Activated naive CD4-positive, alpha-beta T cell treated with anti-CD3 and anti-CD28 coated beads, Interleukin-2, amount 50 U/mL, for 72 hours (primary cell): Measurements from ENCODE around the gene AKNA. TPM values are rescaled to one million over a fixed set of nuclear protein-coding genes. Genes with fewer than 3 reads are reported as not detected.
A peak's percentile ranks its signal among the peaks of the same experiment; 100 is the strongest.

Experiments used
- ATAC-seq, 2 donors: fragments of 150-1000 bp; cut with Tn5 transposase; 2 replicates each; pipeline ENCODE4 v1.10.0; 2021; ENCODE audit warnings: mild to moderate bottlenecking in 2 of 2, moderate library complexity in 2 of 2
- DNase-seq, 2 donors: peaks; one replicate each; pipeline ENCODE4 v3.0.0; 2021 to 2022; ENCODE audit warnings: low spot score in 2 of 2
- H3K27ac Mint-ChIP-seq, 2 donors: one replicate each; pipeline ENCODE4 v1.8.0; 2022; ENCODE audit warnings: mild to moderate bottlenecking in 2 of 2, mixed read lengths in 2 of 2
- H3K36me3 Mint-ChIP-seq, 2 donors: one replicate each; pipeline ENCODE4 v1.8.0; 2022; ENCODE audit warnings: mixed read lengths in 2 of 2
- H3K9me3 Mint-ChIP-seq, 2 donors: one replicate each; pipeline ENCODE4 v1.8.0; 2022; ENCODE audit warnings: mixed read lengths in 2 of 2
- total RNA-seq, 2 donors: library from RNA; stranded (reverse); gene quantifications; one replicate each; pipeline ENCODE4 v1.2.3, GENCODE V29; 2022

AKNA gene
- total RNA-seq, 2 donors from 2014 or later: 165 to 174 TPM

DNA sequence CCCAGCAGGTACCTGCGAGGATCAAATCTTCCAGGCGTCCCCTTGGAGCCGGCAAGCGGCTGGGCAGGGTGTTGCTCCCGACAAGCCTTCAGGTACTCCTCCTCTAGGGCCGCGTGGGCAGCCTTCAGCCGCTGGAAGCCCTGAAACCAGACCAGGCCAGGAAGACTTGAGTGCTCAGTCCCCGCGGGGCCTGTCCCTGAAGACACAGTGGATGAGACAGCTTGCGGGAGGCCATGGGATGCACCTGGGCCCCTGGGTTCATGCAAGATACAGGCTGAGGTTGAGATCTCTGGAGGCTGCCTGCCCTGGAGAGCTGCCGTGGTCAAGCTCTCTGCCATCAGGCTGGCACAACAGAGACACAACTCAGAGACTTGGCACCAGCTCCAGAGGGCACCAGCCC lies 25.4 kb downstream of the AKNA start:
- peaks cover 52 to 60% of the 10 kb centered on the region in 2 donors for H3K36me3 Mint-ChIP-seq

DNA sequence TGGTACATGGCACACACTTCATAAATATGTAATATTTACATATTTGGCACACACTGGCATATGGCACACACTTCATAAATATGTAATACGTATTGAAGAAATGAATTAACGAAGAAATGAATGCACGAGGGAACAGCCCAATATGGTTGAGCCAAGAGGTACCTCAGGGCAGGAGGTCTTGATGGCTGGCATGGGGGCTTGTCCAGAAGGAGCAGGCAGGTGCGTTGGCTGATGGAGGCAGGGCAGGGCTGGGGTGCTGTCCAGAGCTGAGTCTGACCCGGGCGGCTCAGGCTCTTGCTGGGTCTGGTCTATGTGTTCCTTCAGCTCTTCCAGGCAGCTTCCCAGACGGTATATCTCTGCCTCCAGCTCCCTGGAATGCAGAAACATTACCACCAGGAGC lies 26.2 kb downstream of the AKNA start:
- no peaks in the 10 kb centered on the region for H3K9me3 Mint-ChIP-seq
- DNase-seq: no peak
- H3K36me3 Mint-ChIP-seq: peaks cover 58 to 62% of the 10 kb centered on the region in 2 donors
- no peak for ATAC-seq
- peak overlapping the region; percentile 95 to 96 for H3K27ac Mint-ChIP-seq

More for the DNA sequence above, 25.4 kb downstream of the AKNA start:
- Mint-ChIP-seq H3K9me3 (no peaks in the 10 kb centered on the region), H3K27ac (peak overlapping the region; percentile 92 to 96)
- ATAC-seq: no peak
- no peak for DNase-seq

DNA sequence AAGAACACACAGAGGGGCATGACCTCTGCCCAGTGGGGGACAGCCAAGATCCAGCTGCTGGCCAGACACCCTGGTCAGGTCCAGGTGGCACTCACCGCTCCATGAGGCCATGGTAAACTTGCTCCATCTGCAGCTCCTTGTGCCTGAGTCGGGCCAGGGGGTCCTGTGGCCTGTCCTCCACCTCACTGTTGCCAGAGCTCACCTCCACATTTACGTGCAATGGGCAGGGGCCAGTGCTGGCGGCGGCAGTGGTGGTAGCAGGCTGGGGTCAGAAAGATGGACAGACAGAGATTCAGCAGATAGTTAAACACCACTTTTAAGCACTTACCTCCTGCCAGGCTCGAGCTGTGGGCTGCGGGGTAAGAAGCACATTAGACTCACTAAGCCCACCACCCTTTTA lies 28.0 kb downstream of the AKNA start:
- Mint-ChIP-seq H3K36me3 (peaks cover 47 to 61% of the 10 kb centered on the region in 2 donors), H3K27ac (peak overlapping the region; percentile 95 to 96), H3K9me3 (no peaks in the 10 kb centered on the region)
- ATAC-seq: no peak
- no peak for DNase-seq

DNA sequence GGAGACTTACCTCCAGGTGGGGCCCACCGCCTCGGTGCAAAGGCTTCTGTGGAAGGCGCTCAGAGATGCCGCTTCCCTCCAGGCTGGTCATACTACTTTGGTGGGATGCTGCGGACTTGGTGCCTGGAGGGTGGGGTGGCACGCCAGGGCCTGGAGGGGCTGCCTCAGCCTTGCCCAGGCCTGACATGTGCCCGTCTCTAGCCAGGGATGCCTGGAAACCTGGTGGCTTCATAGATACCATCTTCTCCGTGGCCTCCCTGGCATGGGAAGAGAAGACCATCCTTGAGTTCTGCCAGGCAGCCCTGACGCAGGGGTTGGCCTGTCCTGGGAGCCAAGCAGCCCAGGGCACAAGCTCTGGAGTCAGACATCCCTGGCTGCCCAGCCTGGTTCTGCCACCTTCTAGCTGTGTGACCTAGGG lies 29.9 kb downstream of the AKNA start:
- ATAC-seq: no peak
- Mint-ChIP-seq H3K27ac (peak overlapping the region; percentile 2 to 96), H3K36me3 (peaks cover 28 to 44% of the 10 kb centered on the region in 2 donors)

DNA sequence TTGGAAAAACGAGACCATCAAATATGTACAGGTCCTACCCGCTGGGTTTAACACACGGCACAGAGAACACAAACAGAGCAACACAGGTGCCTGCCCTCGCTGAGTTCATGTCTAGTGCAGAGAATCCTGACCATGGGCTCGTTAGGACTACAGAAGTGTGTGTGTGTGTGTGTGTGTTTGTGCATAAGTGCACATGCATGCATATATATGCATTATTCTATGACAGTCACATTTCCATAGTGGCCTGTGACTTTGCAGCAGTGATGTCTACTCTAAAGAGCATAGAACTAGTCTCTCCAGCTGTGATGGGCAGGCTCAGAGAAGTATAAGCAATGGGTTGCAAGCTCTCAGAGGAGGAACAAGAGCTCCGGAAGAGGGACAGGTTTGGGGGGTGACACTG lies 30.4 kb downstream of the AKNA start:
- Mint-ChIP-seq H3K36me3 (peaks cover 25 to 41% of the 10 kb centered on the region in 2 donors), H3K9me3 (no peaks in the 10 kb centered on the region), H3K27ac (peak overlapping the region; percentile 70 to 96)
- ATAC-seq (no peak), DNase-seq (no peak)

More for the DNA sequence above, 29.9 kb downstream of the AKNA start:
- DNase-seq: no peak
- H3K9me3 Mint-ChIP-seq: no peaks in the 10 kb centered on the region

DNA sequence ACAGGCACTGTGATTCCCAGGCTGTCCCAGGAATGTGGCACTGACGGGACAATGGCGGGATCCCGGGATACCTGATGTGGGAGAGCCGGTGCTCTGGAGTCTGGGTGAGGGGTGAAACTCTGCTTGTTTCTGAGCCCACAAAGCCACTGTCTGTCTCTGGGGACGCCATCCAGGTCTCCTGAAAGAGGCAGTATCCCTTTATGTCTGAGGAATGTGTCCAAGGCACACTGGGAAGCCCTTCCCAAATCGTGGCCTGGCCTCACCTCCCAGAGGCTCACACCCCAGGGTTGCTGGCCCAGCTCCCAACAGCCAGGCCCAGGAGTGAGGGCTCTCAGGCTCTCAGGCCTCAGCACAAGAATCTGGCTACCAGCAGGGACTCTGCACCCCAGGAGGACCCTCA lies 31.0 kb downstream of the AKNA start:
- Mint-ChIP-seq H3K27ac (peak overlapping the region; percentile 70 to 96), H3K9me3 (no peaks in the 10 kb centered on the region), H3K36me3 (peaks cover 30 to 41% of the 10 kb centered on the region in 2 donors)
- no peak for ATAC-seq
- no peak for DNase-seq

DNA sequence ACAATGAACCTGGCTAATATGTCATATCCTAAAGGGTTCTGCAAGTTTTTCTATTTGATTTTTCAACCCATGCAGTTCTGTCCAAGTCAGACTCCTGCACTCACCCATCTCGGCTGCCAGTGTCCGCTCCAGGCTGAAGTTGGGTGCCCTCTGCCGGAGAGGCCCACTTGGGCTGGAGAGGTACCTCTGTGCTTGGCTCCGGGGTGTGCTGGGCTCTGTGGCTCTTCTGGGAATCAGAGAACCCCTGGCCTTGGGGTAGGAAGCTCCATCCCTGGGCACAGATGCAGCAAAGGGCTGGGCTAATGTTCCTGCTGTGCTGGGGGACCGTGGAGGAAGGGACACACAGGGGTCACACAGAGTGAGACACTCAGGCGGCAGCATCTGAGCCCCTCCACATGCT lies 32.0 kb downstream of the AKNA start:
- ATAC-seq (no peak), DNase-seq (no peak)
- no peaks in the 10 kb centered on the region for H3K9me3 Mint-ChIP-seq
- H3K27ac Mint-ChIP-seq: peak overlapping the region; percentile 24 to 96
- H3K36me3 Mint-ChIP-seq: peaks cover 25 to 33% of the 10 kb centered on the region in 2 donors

DNA sequence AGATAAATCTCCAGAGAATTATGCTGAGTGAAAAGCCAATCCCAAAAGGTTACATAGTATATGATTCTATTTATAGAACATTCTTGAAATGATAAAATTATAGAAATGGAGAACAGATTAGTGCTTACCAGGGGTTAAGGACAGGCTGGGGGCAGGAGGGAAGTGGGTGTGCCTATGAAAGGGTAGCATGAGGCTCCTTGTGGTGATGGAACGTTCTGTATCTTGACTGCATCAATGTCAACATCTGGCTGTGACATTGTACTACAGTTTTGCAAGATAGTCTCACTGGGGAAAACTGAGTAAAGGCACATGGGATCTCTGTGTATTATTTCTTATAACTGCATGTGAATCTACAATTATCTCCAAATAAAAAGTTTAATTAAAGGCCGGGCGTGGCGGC lies 35.9 kb downstream of the AKNA start:
- Mint-ChIP-seq H3K27ac (peak overlapping the region in 1 of 2 donors; percentile 53), H3K36me3 (peaks cover 29 to 40% of the 10 kb centered on the region in 2 donors), H3K9me3 (no peaks in the 10 kb centered on the region)
- DNase-seq: no peak
- no peak for ATAC-seq

DNA sequence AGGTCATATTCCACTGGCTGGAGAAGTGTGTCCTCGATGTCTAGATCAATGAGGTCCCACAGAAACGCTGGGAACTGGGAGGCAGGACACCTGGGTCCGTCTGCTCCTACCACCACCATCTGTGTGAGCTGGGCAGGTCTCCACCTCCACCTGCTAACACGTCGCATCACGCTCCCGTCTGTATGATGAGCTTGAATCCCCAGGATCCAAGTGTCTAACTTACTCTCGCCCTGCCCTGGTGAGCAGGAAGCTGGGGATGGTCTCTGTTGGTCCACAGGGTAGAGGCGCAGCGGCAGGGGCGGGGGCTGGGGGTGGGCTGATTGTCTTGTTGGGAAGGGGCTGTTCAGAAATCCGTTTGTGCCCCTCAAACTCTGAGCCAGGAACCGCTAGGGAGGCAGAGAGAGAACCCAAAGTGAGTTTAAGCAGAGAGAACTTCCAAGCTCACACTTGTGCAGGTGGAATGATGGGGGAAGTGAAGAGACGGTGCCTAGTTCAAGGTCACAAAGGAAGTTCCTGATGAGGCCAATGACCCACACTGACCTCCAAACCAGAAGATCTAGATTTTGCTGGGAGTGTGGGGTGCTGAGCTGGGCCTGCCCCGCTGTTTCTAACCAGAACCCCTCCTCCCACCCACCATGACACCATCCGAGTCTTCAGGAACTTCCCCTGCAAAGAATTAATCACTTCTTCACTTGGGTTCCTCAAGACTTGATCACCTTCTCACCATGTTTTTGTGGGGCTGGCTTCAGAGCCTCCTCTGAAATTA lies 37.0 kb downstream of the AKNA start:
- peak in 1 of 2 donors; percentile 9 for ATAC-seq
- Mint-ChIP-seq H3K27ac (peak overlapping the region; percentile 91 to 97), H3K36me3 (peaks cover 27 to 40% of the 10 kb centered on the region in 2 donors), H3K9me3 (no peaks in the 10 kb centered on the region)
- DNase-seq: no peak

DNA sequence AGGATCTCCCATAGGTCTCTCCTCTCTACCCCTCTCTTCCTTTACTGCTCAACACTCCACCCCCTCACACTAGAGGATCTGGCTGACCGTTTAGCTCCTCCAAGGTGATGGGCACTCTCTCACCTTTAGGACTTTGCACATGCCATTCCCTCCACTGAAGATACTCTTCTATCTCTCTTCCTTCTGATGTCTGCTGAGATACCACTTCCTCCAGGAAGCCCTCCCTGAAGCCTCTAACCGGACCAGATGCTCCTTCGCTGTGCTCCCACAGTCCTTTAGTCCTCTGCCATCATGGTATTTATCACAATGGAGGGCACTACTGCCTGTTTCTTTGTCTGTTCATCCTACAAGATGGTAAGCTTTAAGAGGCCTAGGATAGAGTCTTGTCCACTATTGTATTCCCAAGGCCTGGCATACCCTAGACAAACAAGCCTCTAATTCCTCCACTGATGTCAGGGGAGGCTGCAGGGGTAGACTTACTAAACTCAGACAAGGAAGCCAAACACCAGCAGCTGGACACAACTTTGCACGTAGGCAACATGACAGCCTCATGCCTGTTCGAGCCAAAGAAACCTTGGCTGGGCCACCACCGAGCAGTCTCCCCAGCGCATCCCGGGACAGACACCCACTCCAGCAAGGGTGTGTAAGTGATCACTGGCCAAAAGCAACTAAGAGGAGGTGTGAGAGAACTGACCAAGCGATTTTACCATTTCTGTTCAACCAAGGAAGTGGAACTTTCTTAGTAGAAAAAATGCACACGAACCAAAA lies 37.9 kb downstream of the AKNA start:
- DNase-seq (no peak), ATAC-seq (peak; percentile 0 to 4)
- Mint-ChIP-seq H3K27ac (peak overlapping the region; percentile 91 to 97), H3K9me3 (no peaks in the 10 kb centered on the region), H3K36me3 (peaks cover 27 to 46% of the 10 kb centered on the region in 2 donors)

DNA sequence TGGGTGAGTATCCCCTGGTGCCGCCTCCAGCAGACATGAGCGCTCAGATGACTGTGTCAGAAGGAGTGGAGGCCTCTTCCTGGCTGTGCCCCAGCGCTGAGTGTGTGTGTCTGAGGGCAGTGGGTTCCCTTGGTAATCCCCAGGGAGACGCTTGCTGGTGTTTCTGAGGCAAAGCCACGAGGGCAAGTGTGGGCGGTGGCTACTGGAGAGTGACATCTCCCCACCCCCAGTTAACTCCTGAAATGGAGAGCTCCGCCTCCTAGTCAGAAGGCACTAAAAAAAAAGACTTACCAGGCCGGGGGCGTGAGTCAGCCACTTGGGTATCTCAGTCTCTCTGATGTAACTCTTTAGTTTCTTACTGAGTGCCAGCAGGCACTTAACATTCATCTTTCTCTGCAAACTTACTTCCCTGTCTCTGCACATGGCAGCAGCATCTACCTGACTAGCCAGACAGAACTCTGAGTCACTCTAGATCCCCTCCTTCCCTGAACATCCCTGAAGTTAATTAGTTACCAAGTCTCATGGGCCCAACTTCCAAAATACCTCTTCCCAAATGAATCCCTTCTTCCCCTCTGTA lies 38.8 kb downstream of the AKNA start:
- ATAC-seq: peak; percentile 91 to 92
- peaks cover 29 to 53% of the 10 kb centered on the region in 2 donors for H3K36me3 Mint-ChIP-seq
- peak; percentile 77 to 97 for DNase-seq
- no peaks in the 10 kb centered on the region for H3K9me3 Mint-ChIP-seq
- peak overlapping the region; percentile 91 to 97 for H3K27ac Mint-ChIP-seq

DNA sequence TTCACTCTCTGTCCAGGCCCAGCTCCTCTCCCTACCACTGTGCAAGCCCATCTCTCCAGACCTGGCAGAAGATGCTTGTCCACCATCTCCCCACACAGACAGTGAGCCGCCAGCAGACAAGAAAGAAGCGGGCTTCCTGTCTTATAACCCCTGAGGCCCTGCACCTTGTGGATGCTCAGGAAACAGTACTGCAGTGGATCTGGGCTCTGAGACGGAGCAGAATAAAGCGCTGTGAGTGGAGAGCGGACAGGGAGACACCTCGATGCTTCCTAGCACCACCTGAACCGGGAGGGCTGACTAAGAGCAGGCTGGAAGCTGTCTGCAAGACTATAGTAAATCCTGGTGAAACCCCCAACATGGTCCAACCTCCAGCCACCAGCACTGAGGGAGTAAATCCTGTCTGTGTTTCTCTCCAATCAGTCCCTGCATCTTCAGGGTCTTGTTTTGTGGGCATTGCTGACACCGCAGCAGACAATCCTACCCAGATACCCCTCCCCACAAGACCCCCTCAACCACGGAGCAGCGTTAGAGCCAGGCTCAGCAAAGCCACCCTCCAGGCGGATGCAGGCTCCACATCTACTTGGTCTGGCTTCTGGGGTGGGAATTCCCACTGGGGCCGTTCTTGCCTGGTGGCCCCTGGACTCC lies 39.4 kb downstream of the AKNA start:
- ATAC-seq: no peak
- DNase-seq: no peak
- Mint-ChIP-seq H3K27ac (peak overlapping the region; percentile 91 to 97), H3K9me3 (no peaks in the 10 kb centered on the region), H3K36me3 (peaks cover 34 to 58% of the 10 kb centered on the region in 2 donors)

DNA sequence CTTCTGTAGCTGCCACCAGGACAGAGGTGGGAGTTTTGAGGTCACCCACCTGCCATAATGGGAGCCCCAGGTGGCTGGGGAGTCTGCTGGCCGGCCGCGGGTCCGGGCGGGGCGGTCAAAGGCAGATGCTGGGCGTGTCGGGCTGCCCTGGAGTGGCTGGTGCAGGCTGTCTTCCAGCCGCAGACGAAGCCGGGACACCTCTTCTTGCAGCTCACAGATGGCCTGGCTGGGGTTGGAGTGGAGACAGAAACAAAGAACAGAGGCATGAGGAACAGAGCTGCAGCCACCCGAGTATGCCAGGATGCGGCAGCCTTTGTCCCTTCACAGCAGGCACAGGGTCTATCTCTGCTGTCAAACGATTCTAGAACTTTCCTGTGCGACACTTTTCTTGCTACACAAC lies 40.1 kb downstream of the AKNA start:
- DNase-seq: no peak
- ATAC-seq: no peak
- Mint-ChIP-seq H3K27ac (peak overlapping the region; percentile 32 to 91), H3K36me3 (peaks cover 34 to 65% of the 10 kb centered on the region in 2 donors), H3K9me3 (no peaks in the 10 kb centered on the region)

DNA sequence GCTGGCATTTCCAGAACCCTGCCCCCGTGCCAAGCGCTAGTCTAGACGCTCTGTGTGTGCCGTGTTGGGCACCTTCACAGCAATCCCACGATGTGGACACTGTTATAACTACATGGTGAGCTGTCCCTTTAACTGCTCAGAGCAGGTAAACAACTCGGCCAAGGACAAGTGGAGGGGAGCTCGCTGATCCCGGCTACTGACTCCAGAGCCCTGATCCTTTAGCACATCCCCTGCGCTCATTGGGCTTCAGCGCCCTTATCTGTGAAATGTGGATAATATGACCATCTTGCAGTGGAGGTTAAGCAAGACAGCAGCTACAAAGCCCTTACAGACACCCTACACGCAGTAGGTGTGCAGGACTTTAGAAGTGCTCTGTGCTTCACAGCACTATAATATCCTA lies 41.6 kb downstream of the AKNA start:
- H3K9me3 Mint-ChIP-seq: no peaks in the 10 kb centered on the region
- H3K27ac Mint-ChIP-seq: peak overlapping the region in 1 of 2 donors; percentile 91
- ATAC-seq: no peak
- peaks cover 41 to 59% of the 10 kb centered on the region in 2 donors for H3K36me3 Mint-ChIP-seq
- no peak for DNase-seq

DNA sequence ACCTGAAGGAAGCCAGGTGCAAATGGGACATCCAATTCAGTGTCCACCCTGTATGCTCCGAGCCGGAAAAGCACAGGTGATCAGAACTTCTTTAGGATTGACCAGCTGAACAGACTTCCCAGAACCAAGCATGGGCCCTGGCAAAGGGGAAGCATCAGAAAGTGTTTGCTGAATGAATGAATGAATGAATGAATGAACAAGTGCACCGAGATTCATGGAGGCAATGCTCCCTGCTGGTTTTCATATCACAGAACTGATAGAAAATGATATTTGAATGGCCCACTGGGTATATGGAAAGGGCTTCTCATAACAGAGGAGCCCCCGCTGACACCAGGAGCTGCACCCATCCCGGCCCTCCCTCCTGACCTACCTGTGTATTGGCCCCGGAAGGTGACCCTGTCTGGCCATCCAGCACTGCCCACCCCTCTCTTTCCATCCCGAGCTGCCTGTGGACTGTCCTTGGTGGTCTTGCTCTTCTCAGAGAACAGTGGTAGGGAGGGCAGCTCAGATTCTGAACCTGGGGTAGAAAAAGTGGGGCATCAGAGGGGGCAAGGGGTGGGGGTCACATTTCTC lies 42.2 kb downstream of the AKNA start:
- peaks cover 40 to 53% of the 10 kb centered on the region in 2 donors for H3K36me3 Mint-ChIP-seq
- ATAC-seq (no peak), DNase-seq (no peak)
- H3K9me3 Mint-ChIP-seq: no peaks in the 10 kb centered on the region
- peak overlapping the region in 1 of 2 donors; percentile 91 for H3K27ac Mint-ChIP-seq

DNA sequence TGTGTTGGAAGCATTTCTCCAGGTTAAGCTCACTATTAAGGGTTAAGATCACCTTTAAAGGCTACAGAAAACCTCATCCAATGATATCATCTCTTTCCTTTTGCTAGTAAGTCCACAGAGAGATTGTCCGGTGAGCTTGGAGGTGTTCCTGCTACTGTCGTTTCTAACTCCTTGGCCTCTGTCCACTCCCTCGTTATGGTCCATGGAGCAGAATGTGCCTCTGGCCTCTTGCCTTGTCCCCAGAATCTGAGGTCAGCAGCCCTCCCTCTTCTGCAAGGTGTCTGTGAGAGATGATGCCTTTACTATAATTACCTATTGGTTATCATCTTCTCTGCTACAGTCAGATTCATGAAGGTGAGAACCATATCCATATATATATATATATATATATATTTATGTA lies 43.1 kb downstream of the AKNA start:
- peak overlapping the region in 1 of 2 donors; percentile 91 for H3K27ac Mint-ChIP-seq
- H3K9me3 Mint-ChIP-seq: no peaks in the 10 kb centered on the region
- peaks cover 32 to 44% of the 10 kb centered on the region in 2 donors for H3K36me3 Mint-ChIP-seq
- DNase-seq (no peak), ATAC-seq (no peak)
